NT2/D1 (cell line): ENCODE data around the gene CACNG4.

Experiments used
- YY1 ChIP-seq: IDR thresholded peaks from 2 replicates; pipeline ENCODE4 v1.6.1; 2011; ENCODE audit not compliant: insufficient read length, insufficient read depth
- ZNF274 ChIP-seq: IDR thresholded peaks from 2 replicates; pipeline ENCODE4 v1.6.1; 2011; ENCODE audit warnings: mild to moderate bottlenecking, low read depth, low read length

DNA sequence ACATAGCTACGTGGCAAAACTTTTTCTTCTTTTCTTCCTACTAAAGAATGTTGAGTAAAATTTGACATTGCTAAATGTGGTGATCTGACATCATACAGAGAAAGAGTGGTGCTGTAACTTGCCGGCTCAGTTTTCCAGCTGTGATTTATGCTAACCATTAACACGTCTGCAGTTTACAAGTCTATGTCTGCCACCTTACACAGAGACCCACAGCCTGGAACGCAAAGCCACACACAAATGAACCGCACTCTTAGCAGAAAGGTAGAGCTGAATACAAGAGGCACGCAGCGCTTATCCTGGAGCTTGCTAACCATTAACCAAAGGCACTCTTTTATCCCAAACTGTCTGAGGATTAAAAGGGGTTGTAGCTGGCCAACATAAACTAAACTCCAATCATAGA is 111.8 kb downstream of the CACNG4 start:
- no peak for TF ChIP-seq YY1
- no peak for TF ChIP-seq ZNF274
